Osteoblast (primary cell): Measurements from ENCODE around the gene PALLD. TPM values are rescaled to one million over a fixed set of nuclear protein-coding genes. Genes with fewer than 3 reads are reported as not detected.
"Not testable (repeated sequence)": the region's sequence is repeated elsewhere in the genome, so short reads cannot be mapped to it uniquely, and the experiment has no call there.

Source experiments
- DNase-seq: peaks from one replicate; pipeline ENCODE4 v3.0.0; 2011; ENCODE audit warnings: low spot score, mixed read lengths; ENCODE audit not compliant: insufficient read length; ENCODE audit errors: missing footprints
- H2AFZ ChIP-seq: 2 replicates; pipeline ENCODE4 v1.6.0; 2011; ENCODE audit warnings: mild to moderate bottlenecking, low read length
- H3K27ac ChIP-seq: 2 replicates; pipeline ENCODE4 v1.5.1; 2011; ENCODE audit warnings: mild to moderate bottlenecking, low read depth, low read length, moderate library complexity
- H3K27me3 ChIP-seq: 2 replicates; pipeline ENCODE4 v1.6.0; 2012; ENCODE audit warnings: mild to moderate bottlenecking, control low read depth, inconsistent platforms, low read length, moderate library complexity; ENCODE audit not compliant: insufficient read depth
- H3K36me3 ChIP-seq: 2 replicates; pipeline ENCODE4 v1.5.1; 2011; ENCODE audit warnings: mild to moderate bottlenecking, low read length, control low read depth, moderate library complexity; ENCODE audit not compliant: insufficient read depth
- H3K4me1 ChIP-seq: 2 replicates; pipeline ENCODE4 v1.5.1; 2011; ENCODE audit warnings: mild to moderate bottlenecking, low read length, control low read depth, moderate library complexity; ENCODE audit not compliant: insufficient read depth
- H3K4me2 ChIP-seq: 2 replicates; pipeline ENCODE4 v1.6.0; 2011; ENCODE audit warnings: mild to moderate bottlenecking, low read length; ENCODE audit not compliant: insufficient read depth
- H3K4me3 ChIP-seq: fragments of 200-600 bp; sonication (generic); 3 replicates; pipeline ENCODE4 v1.5.1; 2012; ENCODE audit warnings: mild to moderate bottlenecking, low read length, inconsistent platforms; ENCODE audit not compliant: insufficient read depth
- H3K79me2 ChIP-seq: 2 replicates; pipeline ENCODE4 v1.6.0; 2012; ENCODE audit warnings: mild to moderate bottlenecking, low read length, control low read depth, inconsistent platforms; ENCODE audit not compliant: insufficient read depth
- H3K9me3 ChIP-seq: 2 replicates; pipeline ENCODE4 v1.5.1; 2011; ENCODE audit warnings: low read depth, low read length, control low read depth
- H4K20me1 ChIP-seq: 2 replicates; pipeline ENCODE4 v1.6.0; 2012; ENCODE audit warnings: mild to moderate bottlenecking, low read length, control low read depth; ENCODE audit not compliant: insufficient read depth
- CTCF ChIP-seq: IDR thresholded peaks from 2 replicates; pipeline ENCODE4 v1.5.1; 2011; ENCODE audit warnings: mild to moderate bottlenecking, low read depth, low read length, moderate library complexity; ENCODE audit errors: extremely low read depth
- total RNA-seq: library from RNA; depleted of rRNA; stranded (reverse); fragments of >200 nt; gene quantifications from 2 replicates; pipeline ENCODE4 v1.2.3, GENCODE V29; 2012

The PALLD gene
- total RNA-seq, 1 donor, result 244 TPM

- DNase-seq, result peak; percentile 43
- Histone ChIP-seq H3K9me3 (no peaks in the 10 kb centered on the region), H4K20me1 (no peaks in the 10 kb centered on the region), H3K27ac (no peak overlapping the region), H3K36me3 (no peaks in the 10 kb centered on the region), H3K4me3 (no peak overlapping the region), H3K27me3 (no peaks in the 10 kb centered on the region), H3K79me2 (peaks cover 2% of the 10 kb centered on the region), H3K4me1 (peaks cover 15% of the 10 kb centered on the region), H2AFZ (no peak overlapping the region), H3K4me2 (no peak overlapping the region)
- no peak for TF ChIP-seq CTCF
Measured at GRCh38 chr4:168805341-168805740, 308.5 kb downstream of the PALLD start.

GRCh38 chr4:168806247-168806646, 309.4 kb downstream of the PALLD start:
- not testable (repeated sequence) for H4K20me1 ChIP-seq, H2AFZ ChIP-seq, H3K79me2 ChIP-seq, H3K27ac ChIP-seq, H3K27me3 ChIP-seq, H3K36me3 ChIP-seq, H3K9me3 ChIP-seq, H3K4me3 ChIP-seq, H3K4me2 ChIP-seq, DNase-seq
- H3K4me1 ChIP-seq, result peaks cover 18% of the 10 kb centered on the region

- H3K36me3 ChIP-seq, result no peaks in the 10 kb centered on the region
- H3K27me3 ChIP-seq, result no peaks in the 10 kb centered on the region
- H2AFZ ChIP-seq, result no peak overlapping the region
- no peak overlapping the region for H3K27ac ChIP-seq
- H3K4me1 ChIP-seq, result peaks cover 35% of the 10 kb centered on the region
- peaks cover 6% of the 10 kb centered on the region for H3K79me2 ChIP-seq
- no peak for DNase-seq
- H4K20me1 ChIP-seq, result no peaks in the 10 kb centered on the region
- no peak for TF ChIP-seq CTCF
- H3K4me2 ChIP-seq, result no peak overlapping the region
- no peak overlapping the region for H3K4me3 ChIP-seq
- no peaks in the 10 kb centered on the region for H3K9me3 ChIP-seq
Measured at GRCh38 chr4:168811207-168811606, 314.4 kb downstream of the PALLD start.

GRCh38 chr4:168811786-168812651, 315.2 kb downstream of the PALLD start:
- H3K4me2 ChIP-seq, result peak overlapping the region; percentile 77
- no peaks in the 10 kb centered on the region for H3K36me3 ChIP-seq
- peaks cover 6% of the 10 kb centered on the region for H3K79me2 ChIP-seq
- no peaks in the 10 kb centered on the region for H3K9me3 ChIP-seq
- H3K4me3 ChIP-seq, result peak overlapping the region; percentile 51
- peak overlapping the region; percentile 88 for H3K27ac ChIP-seq
- H3K4me1 ChIP-seq, result peaks cover 42% of the 10 kb centered on the region
- no peak for TF ChIP-seq CTCF
- H2AFZ ChIP-seq, result peak overlapping the region; percentile 64
- no peaks in the 10 kb centered on the region for H4K20me1 ChIP-seq
- peak; percentile 88 for DNase-seq
- no peaks in the 10 kb centered on the region for H3K27me3 ChIP-seq
